HG02981 (cell line): ENCODE measurements around the gene CLIP1.
"Not testable (repeated sequence)": the region's sequence is repeated elsewhere in the genome, so short reads cannot be mapped to it uniquely, and the experiment has no call there.

ENCODE experiments used
- ATAC-seq: cut with Tn5 transposase; IDR thresholded peaks from one replicate; pipeline ENCODE4 v1.9.1; 2021; ENCODE audit warnings: mild to moderate bottlenecking, moderate library complexity; ENCODE audit not compliant: unreplicated experiment

The CLIP1 gene

GRCh38 chr12:122437656-122438121 is 15.2 kb upstream of the CLIP1 start:
- no peak for ATAC-seq

- no peak for ATAC-seq
Measured at GRCh38 chr12:122435186-122435585, 12.7 kb upstream of the CLIP1 start.

- not testable (repeated sequence) for ATAC-seq
Measured at GRCh38 chr12:122429043-122429442, 6.6 kb upstream of the CLIP1 start.

GRCh38 chr12:122427403-122427802 is 4.9 kb upstream of the CLIP1 start:
- ATAC-seq = no peak

- ATAC-seq = no peak
Measured at GRCh38 chr12:122423258-122424165, 1.0 kb upstream of the CLIP1 start.

GRCh38 chr12:122422730-122423257 is 325 bp upstream of the CLIP1 start:
- ATAC-seq = peak; percentile 5

- ATAC-seq = no peak
Measured at GRCh38 chr12:122421187-122421820, 1.2 kb downstream of the CLIP1 start.

GRCh38 chr12:122420471-122421162 is 1.9 kb downstream of the CLIP1 start:
- ATAC-seq = no peak

- ATAC-seq = not testable (repeated sequence)
Measured at GRCh38 chr12:122419094-122419493, 3.4 kb downstream of the CLIP1 start.

- ATAC-seq = not testable (repeated sequence)
Measured at GRCh38 chr12:122415665-122416064, 6.8 kb downstream of the CLIP1 start.

- no peak for ATAC-seq
Measured at GRCh38 chr12:122413516-122414404, 8.7 kb downstream of the CLIP1 start.

- no peak for ATAC-seq
Measured at GRCh38 chr12:122412851-122413433, 9.5 kb downstream of the CLIP1 start.

- ATAC-seq = no peak
Measured at GRCh38 chr12:122411537-122411936, 10.9 kb downstream of the CLIP1 start.

- no peak for ATAC-seq
Measured at GRCh38 chr12:122407208-122407607, 15.3 kb downstream of the CLIP1 start.

- no peak for ATAC-seq
Measured at GRCh38 chr12:122406701-122407164, 15.7 kb downstream of the CLIP1 start.

- no peak for ATAC-seq
Measured at GRCh38 chr12:122403831-122404230, 18.6 kb downstream of the CLIP1 start.

GRCh38 chr12:122403115-122403770 is 19.2 kb downstream of the CLIP1 start:
- peak; percentile 49 for ATAC-seq

- no peak for ATAC-seq
Measured at GRCh38 chr12:122402264-122402663, 20.2 kb downstream of the CLIP1 start.
